SW 1271 (cell line): ENCODE results near the gene PDK4.
"Not testable (repeated sequence)": the region's sequence is repeated elsewhere in the genome, so short reads cannot be mapped to it uniquely, and the experiment has no call there.

Experiments
- DNase-seq, 2 experiments: peaks; one replicate each; lab custom pipeline; 2025; lab: John Stamatoyannopoulos, UW

PDK4 gene

DNA sequence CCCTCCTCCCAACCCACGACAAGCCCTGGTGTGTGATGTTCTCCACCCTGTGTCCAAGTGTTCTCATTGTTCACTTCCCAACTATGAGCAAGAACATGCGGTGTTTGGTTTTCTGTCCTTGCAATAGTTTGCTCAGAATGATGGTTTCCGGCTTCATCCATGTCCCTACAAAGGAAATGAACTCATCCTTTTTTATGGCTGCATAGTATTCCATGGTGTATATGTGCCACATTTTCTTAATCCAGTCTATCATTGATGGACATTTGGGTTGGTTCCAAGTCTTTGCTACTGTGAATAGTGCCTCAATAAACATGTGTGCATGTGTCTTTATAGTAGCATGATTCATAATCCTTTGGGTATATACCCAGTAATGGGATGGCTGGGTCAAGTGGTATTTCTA lies 8.5 kb upstream of the PDK4 start:
- not testable (repeated sequence) for DNase-seq

DNA sequence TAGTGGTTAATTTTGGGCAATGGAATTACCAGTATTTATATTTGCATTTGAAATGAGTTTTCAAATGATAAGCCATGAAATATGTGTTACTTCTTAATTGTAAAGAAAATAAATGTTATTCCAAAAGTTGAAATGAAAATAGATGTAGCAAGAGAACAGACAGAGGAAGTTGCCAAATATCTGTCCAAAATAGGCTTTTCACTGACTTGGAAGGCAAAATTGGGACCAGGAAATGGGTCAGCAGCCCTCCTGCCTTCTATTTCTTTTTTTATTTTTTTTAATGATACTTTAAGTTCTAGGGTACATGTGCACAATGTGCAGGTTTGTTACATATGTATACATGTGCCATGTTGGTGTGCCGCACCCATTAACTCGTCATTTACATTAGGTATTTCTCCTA lies 8.1 kb upstream of the PDK4 start:
- DNase-seq: not testable (repeated sequence)

DNA sequence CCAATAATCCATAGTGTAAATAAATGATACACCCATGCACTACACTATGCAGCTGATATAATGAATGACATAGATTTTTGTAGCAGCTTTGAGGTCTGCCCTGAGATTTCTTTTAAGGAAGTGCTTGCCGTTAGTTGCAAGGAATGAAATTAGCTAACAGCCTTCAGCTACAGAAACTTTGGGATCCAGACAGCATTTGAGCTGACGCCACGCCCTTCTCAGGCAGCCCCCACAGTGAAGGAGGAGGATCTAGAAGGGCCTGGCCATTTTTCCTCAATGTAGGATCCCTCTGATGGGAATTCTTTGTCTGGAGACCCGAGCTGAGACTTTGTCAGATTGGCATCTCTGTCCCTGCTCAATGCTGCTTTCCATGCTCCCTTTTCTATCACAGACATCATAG lies 6.1 kb upstream of the PDK4 start:
- no peak for DNase-seq

DNA sequence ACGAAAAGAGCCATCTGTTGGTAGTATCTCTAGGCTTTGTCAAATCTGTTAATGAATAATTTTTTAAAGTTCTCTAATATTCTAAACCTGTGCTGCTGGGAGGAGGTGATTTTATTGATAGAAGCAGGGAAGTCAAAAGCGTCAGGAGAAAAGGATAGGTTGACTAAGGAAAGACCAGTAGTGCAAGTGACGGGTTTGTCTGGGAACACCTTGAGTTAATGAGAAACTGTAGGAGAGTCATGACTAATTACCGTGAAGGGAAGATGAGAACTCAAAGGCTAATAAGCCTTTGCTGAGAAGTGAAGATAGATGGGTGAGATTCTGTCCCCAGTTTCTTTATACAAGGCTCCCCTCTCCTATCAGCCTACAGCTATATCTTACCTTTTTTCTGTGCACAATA lies 5.0 kb upstream of the PDK4 start:
- DNase-seq: no peak

DNA sequence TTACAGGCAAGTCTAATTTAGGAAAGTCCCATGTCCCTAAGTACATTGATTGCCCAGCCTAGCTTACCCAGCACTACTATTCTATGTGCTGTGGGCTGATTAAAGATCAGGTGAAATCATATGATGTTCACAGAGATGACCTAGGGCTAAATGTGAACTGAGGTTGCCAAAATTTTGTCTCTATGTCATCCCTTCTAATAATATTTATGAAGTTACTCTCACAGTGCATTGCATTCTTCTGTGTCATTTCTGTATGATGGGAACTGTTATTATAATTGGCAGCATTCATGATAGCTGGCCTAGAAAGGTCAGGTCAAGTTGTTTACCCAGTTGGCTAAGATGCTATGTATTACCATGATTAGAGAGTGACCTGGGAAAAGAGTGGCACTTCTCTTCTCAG lies 2.8 kb upstream of the PDK4 start:
- DNase-seq: no peak

DNA sequence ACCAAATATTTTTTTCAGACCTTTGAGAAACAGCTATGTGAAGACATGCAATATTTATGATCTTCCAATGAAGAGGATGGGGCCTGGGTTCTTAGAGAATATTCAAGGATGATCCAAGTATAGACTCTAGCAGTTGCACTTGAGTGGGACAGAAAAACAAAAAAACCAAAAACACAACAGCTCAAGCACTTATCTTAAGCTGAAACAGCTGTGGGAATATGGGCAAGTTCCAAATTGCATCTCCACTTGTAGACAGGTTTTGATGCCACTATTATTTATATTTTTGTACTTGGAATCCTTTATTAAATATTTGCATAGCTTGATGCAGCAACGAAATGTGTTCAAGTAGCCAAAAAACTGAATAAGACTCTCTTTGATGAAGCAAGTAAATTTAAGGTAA lies 2.2 kb upstream of the PDK4 start:
- no peak for DNase-seq

DNA sequence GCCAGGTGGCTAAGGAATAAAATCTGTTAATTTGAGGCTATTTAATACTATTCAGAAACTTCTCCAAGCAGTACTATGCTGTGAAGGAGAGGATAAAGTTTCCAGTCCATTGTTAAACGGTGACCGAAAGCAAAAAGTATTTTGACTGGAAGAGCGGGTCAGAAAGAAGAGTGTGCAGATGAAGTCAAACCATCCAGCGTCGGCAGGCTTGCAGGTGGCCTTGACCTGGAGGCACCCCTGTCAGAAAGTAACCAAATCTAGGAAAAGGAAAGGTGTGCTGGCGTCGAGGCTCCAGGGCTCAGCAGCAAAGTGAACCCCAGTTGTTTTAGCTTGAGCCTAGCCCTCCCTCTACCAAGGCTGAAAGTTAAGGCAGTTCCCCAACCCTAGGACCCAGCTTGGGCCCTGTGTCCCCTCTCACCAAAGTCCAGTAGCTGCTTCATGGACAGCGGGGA lies 544 bp downstream of the PDK4 start:
- DNase-seq: no peak

DNA sequence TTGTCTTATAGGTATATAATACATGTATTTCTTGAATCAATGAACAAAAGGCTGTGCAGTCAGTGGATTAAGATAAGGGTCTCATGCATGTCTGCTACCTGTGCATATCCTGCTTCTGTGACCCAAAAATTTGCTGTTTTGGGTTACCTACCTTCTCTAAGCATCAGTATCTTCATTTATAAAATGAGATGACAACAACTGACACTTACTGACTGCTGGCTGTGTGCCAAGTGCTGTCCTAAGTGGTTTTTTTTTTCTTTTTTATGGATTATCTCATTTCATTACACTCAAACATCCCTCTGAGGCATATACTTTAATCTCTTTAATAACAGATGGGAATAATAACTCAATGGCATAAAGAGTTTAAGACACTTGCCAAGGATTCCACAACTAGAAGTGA lies 2.1 kb downstream of the PDK4 start:
- no peak for DNase-seq

DNA sequence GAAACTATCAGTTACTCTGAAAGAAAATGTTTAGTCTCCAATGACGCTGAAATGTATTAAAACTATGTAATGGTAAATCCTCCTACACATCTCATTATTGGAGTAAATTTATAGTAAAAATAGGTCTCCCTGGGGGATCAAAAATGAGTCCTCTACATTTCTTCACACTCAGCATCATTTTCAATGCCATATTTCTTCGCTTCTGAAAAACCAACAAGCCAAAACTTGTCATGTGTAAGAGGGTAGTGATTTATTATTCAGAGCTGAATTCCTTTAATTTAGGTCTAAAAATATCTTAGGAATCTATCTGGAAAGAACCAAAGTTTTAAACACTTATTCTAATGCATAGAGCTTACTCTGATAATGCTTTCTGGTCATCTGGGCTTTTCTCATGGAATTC lies 3.0 kb downstream of the PDK4 start:
- DNase-seq: no peak

DNA sequence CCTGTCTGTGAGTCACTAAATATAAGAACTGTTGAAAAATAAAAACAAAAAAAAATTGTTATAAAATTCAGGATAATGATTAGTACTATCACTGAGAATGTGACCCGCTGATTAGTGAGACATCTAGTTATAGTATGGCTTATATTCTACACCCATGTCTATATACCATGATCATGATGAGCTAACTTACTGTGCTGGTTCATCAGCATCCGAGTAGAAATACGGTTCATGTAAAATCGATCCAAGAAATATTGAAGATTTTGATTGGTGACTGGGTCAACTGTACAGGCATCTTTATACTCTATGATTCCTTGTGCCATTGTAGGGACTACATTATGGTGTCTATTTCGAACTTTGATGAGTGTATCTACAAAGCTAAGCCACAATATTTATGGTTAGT lies 3.7 kb downstream of the PDK4 start:
- no peak for DNase-seq

DNA sequence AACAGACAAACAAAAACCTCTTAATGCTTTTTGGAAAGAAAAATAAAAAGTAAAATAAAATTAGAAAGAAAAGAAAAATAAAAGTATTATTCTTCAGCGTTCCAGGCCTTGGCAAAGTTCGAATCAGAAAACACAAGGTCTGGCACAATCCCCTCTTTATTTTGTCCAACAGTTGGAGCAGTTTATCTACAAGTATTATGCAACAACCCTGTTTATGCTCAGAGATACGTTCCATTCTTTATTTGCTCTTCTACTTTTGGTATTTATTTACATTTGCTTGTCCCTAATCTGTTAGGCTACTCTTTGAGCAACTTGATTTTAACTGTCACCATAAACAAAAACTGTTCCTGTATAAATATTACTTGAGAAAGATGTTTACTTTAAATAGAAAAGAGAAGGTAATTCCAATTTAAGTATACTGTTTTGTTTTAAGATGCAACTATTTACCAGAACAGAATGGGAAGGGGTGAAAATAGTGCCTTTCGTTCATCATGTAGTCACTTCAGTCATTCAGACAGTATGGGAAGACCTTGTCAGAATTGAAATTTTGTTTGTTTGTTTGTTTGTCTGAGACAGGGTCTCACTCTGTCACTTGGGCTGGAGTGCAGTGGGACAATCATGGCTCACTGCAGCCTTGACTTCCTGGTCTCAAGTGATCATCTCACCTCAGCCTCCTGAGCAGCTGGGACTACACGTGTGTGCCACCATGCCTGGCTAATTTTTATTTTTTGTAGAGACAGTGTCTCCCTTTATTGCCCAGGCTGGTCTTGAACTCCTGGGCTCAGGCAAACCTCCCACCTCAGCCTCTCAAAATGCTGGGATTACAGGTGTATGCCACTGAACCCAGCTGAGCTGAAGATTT lies 5.7 kb downstream of the PDK4 start:
- no peak for DNase-seq

DNA sequence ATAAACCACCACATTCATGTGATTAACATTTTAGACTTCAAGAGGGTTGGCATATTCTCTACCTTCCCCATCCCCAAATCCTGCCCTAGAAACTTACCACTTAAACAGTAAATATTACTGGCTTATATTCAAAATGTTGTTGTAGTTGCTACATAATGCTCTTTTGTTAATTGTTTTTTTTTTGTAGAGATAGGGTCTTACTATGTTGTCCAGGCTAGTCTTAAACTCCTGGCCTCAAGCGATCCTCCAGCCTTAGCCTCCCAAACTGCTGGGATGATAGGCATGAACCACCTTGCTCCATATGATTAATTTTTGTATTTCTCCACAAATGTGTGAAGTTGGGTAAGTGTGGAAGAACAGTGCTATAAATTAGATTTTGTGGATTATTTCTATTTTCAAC lies 6.5 kb downstream of the PDK4 start:
- DNase-seq: no peak

DNA sequence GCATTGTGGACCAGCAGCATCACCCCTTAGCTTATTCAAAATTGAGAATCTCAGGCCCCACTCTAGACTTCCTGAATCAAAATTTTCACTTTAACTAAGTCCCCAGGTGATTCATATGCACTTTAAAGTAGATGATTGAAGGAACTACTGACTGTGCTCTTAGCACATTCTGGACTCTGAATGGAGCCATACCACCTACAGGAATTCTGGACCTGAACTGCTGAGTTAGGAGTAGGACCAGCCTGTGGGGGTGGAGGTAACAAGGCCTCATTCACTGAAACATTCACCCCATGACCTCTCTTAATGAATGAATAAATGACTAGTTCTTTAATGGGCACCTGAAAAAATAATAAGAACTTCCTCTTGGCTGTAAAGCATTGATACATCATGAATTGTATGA lies 7.3 kb downstream of the PDK4 start:
- no peak for DNase-seq

DNA sequence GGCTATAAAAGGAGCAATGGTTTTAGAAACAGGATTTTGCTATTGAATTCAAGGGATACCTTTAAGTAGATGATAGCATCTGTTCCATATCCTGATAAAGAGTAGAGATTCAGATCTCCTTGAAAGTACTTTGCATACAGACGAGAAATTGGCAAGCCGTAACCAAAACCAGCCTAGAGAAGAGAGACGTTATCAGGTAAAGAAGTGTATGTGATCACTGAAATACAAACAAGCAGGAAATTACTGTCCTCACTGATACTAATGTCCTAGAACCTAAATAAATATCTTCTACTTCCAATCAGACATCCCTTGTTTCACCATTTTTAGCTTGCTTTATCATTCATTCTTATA lies 9.4 kb downstream of the PDK4 start:
- no peak for DNase-seq

DNA sequence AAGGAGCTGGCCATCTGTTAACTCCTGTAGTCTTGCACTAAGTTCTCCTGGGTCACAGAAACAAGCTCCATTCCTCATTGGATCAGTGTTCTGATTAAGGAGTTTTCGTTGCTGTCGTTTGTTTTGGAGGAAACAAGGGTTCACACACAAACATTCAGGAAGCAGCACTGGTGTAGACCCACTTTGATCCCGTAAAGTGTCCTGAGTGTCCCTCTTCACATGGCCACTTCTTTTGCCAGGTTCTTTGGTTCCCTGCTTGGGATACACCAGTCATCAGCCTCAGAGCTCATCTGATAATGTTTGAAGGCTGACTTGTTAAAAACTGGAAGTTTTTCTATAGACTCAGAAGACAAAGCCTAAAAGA lies 10.9 kb downstream of the PDK4 start:
- DNase-seq: no peak

DNA sequence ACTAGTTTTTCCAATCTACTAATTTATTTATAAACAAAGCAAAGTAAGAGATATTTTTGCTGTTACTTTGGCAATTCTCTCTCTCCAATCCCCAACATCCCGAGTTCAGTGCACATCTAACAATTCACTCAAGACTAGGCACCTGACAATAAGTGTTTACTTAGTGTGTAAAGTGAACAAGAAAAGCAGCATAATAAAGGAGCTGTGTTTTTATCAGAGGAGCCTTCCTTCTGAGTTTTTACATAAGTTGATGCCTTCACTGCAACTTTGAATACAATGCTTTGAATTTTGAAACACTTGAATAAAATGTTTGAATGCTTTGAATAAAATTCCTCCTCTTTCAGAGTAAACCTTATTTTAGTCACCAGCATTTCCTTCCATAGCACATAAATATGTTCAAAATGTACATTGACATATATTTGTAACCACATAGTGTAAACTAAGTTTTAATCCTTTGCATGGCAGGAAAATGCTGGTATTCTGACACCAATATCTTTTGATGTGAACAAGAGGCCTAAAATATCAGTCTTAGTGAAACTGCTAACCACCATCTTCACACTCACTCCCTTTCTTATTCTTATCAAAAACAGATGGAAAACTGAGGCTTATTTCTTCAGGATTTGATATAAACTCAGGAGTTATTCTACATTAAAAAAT lies 11.4 kb downstream of the PDK4 start:
- no peak for DNase-seq

DNA sequence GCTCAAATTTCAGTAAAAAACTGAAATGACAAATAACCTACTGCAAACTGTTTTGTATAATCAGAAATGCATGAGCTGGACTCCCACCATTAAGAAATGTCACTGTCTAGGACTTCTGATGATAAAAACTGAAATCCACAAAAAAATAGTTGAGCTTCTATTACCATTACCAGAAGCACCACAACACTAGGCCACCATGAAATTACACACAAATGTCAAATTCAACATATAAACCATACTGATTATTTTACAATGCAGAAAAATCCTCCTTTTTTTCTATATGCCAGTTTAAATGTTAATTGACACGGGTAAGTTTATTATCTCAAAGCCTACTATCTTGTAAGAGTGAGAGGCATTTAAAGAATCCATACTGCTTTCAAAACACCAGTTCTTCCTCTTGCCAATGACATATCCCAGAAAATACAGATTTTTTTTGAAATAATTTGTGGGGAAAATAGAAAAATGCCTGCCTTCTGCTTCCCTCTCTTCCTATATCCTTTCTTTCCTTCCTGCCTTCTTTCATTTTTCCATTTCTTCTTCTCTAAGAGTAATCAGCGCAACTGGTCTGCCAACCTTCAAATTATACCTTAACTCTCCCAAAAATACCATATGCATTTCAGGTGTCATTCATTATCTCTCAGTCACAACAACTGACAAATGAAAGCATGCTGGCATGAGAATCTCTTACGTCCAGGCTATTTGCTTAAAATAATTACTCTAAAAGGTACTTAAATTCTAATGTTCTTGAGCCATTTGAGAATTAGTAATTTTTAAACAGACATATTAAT lies 12.3 kb downstream of the PDK4 start:
- no peak for DNase-seq

DNA sequence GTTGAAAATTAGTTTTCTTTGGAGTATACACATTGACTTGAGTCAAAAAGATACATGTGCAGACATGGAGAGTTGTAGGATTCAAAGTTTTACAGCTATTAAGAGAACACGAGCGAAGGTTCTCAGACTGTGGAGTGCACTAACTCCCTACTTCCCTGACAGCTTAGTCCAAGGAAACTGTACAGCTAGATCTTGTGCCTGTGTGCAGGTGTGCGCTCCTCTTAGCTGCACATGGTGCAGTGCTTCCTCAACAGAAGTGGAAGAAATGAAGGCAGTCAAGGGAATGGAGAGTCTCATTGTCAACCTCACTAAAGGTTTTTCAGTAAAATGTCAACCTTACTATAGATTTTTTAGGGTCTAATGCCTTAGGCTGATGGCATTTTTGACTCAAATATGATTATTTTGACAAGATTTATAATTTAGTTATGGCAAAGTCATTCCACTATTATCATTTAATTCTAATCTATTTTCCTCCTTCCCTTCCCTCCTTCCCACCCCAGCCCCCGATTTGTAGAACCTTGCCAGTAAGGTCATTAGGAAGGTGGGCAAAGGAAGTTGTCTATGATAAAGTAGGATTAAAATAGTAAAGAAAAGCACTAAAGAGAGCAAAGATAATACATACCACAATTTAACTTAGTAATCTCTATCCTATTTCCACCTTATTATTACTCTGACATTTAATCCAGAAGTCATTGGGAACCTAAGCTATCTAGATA lies 13.6 kb downstream of the PDK4 start:
- no peak for DNase-seq

DNA sequence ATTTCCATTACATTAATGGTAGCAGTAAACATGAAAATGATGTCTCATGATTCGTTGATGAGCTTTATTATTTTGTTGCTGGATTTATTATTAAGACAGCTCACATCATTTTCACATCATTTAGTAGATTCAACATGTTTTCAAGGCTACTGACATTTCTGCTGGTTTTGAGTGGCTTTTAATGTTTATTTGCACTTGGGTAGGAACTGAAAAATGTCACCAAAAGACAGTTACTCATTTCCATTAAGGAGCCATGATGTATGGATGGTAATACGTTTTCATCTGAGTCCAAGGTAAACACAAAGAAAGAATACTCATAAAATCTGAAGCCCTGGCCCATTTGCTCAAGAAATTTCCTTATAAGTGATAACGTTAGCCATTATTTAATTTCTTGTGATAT lies 14.8 kb downstream of the PDK4 start:
- DNase-seq: no peak

DNA sequence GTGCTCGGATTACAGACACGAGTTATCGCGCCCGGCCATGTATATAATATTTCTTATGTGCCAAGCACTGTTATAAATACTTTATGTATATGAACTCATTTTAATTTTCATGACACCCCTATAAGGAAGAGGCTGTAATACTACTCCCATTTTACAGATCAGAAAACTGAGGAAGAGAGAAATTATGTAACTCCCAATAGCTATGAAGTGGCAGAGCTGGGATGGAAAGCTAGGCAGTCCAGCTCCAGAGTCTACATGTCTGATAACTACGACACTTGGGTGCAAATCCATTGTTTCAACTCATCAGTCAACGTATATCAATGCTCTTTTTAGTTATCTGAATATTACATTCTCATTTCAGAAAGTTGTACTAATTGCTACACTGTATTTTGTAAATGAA lies 17.0 kb downstream of the PDK4 start:
- DNase-seq: no peak

DNA sequence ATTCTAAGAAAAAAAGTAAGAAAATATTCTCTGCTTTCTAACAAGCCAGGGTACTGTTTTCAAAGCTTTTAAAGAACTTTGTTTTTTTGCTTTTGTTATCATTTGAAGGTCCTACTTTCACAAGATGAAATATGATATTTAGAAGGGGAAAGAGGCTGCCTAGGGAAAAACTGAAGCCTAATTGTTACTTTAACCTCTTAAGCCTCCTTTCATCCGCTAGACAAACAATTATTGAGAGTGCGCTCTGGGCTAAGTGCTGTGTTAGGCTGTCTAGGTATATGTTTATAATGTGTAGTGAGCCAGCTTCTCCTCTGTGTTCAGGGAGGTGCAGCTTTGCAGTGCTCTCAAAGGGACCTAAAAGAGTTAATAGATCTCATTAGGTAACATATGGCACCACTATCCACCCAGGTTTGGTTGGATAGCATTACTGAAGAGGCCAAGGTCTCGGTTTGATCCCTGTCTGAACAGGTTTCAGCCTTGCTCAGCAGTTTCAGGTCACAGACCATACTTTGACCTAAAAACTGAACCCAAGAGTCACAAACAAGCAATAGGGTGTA lies 17.9 kb downstream of the PDK4 start:
- no peak for DNase-seq

DNA sequence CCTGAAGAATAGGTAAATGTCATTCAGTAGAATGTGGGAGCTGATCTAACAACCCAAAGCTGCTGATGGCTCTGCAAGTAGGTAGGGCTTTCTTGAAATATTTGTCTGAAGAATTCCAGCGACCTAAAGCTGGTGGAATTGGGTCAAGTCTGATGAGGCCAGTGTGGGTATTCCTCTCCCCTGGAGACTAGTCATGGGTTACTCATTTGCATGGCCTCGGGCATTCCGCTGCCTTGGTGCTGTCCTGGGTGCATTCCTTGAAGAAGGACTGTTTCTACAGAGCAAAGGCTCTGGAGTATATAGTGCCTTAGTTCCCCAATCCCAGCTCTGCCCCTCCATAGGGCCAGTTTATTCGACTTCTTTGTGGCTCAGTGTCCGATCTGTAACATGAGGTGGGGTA lies 19.2 kb downstream of the PDK4 start:
- DNase-seq: no peak
